HCT116 (cell line): Measurements from ENCODE around the gene IL1F10. TPM values are rescaled to one million over a fixed set of nuclear protein-coding genes. Genes with fewer than 3 reads are reported as not detected.

ENCODE experiments used
- ATAC-seq: fragments of 200-7000 bp; cut with Tn5 transposase; 2 replicates; pipeline ENCODE4 v1.9.1; 2020; ENCODE audit warnings: mild to moderate bottlenecking, moderate library complexity
- BruUV-seq: library from RNA; stranded (reverse); fragments of 400-500 nt; replicated peaks from 2 replicates; lab custom pipeline; 2021; lab: Mats Ljungman, UMichigan
- CTCF ChIA-PET: fragments of 300-600 bp; sonication (Branson Sonifier 250); formaldehyde crosslinking; loops from one replicate; lab custom pipeline; 2021; ENCODE audit warnings: antibody characterized with exemption; lab: Charles Lee
- POLR2A ChIA-PET: fragments of 300-600, 350-600 bp; sonication (Branson Sonifier 250); formaldehyde crosslinking; loops from one replicate; lab custom pipeline; 2021; ENCODE audit warnings: antibody characterized with exemption; lab: Charles Lee
- RAD21 ChIA-PET, 2 experiments: fragments of 300-600 bp; sonication (Branson Sonifier 250); formaldehyde crosslinking; loops; one replicate each; lab custom pipeline; 2023; ENCODE audit warnings: low total read pairs in 2 of 2; ENCODE audit not compliant: uncharacterized antibody in 2 of 2, unreplicated experiment in 2 of 2, low non-redundant PET in 1 of 2; lab: Charles Lee
- DNase-seq: peaks from one replicate; pipeline ENCODE4 v3.0.0-alpha.2; 2010; ENCODE audit warnings: low read depth, low spot score
- H2AFZ ChIP-seq: fragments of 200-600 bp; shearing (Covaris generic), sonication (generic); 2 replicates; pipeline ENCODE4 v1.6.1; 2017; ENCODE audit warnings: low read depth, mixed run types, mixed read lengths, antibody characterized with exemption, low read length; ENCODE audit not compliant: poor library complexity, severe bottlenecking
- H3K27ac ChIP-seq: 2 replicates; pipeline ENCODE4 v1.5.1; 2012; ENCODE audit warnings: low read depth, low read length
- H3K27me3 ChIP-seq: fragments of 200-600 bp; sonication (generic); 2 replicates; pipeline ENCODE4 v1.6.1; 2016; ENCODE audit warnings: mixed run types, low read length, mixed read lengths; ENCODE audit not compliant: insufficient read depth
- H3K36me3 ChIP-seq, 2 experiments: fragments of 200-500 bp in 1 of 2; fragments of 200-600 bp in 1 of 2; sonication (Bioruptor generic) in 1 of 2; sonication (generic) in 1 of 2; 2 replicates each; pipeline versions ENCODE4 v1.5.1 to v1.6.1; 2014 to 2016; ENCODE audit warnings: low read length in 2 of 2, inconsistent platforms in 1 of 2, mixed read lengths in 1 of 2, mixed run types in 1 of 2; ENCODE audit not compliant: insufficient read depth in 2 of 2, control insufficient read depth in 1 of 2
- H3K4me1 ChIP-seq, 2 experiments: fragments of 200-600 bp in 1 of 2; sonication (generic) in 1 of 2; 2 replicates each; pipeline versions ENCODE4 v1.5.1 to v1.6.1; 2012 to 2017; ENCODE audit warnings: low read length in 2 of 2, inconsistent platforms in 1 of 2, mild to moderate bottlenecking in 1 of 2, mixed read lengths in 1 of 2, mixed run types in 1 of 2, moderate library complexity in 1 of 2; ENCODE audit not compliant: insufficient read depth in 2 of 2, control insufficient read depth in 1 of 2
- H3K4me2 ChIP-seq: fragments of 200-600 bp; sonication (generic); 2 replicates; pipeline ENCODE4 v1.6.1; 2017; ENCODE audit warnings: mixed run types, low read length, mixed read lengths
- H3K4me3 ChIP-seq, 2 experiments: fragments of 200-600 bp in 1 of 2; sonication (generic) in 1 of 2; replicated peaks in 1 of 2; 2 replicates each; pipeline ENCODE4 v1.5.1; 2011 to 2016; ENCODE audit warnings: low read length in 2 of 2, control low read depth in 1 of 2, low read depth in 1 of 2, mild to moderate bottlenecking in 1 of 2, mixed read lengths in 1 of 2, mixed run types in 1 of 2
- H3K79me2 ChIP-seq: fragments of 200-600 bp; sonication (generic); 2 replicates; pipeline ENCODE4 v1.6.1; 2017; ENCODE audit warnings: mild to moderate bottlenecking, mixed run types, low read length, moderate library complexity, mixed read lengths; ENCODE audit not compliant: insufficient read depth
- H3K9ac ChIP-seq: fragments of 200-600 bp; sonication (generic); 2 replicates; pipeline ENCODE4 v1.6.1; 2016; ENCODE audit warnings: low read length, mixed read lengths
- H3K9me2 ChIP-seq: fragments of 200-600 bp; sonication (generic), shearing (Covaris generic); 2 replicates; pipeline ENCODE4 v1.6.1; 2017; ENCODE audit warnings: mixed run types, mild to moderate bottlenecking, moderate library complexity; ENCODE audit not compliant: insufficient read depth
- H3K9me3 ChIP-seq, 2 experiments: fragments of 200-500 bp in 1 of 2; fragments of 200-600 bp in 1 of 2; sonication (Bioruptor generic) in 1 of 2; sonication (generic) in 1 of 2; 2 replicates each; pipeline ENCODE4 v1.6.1; 2014 to 2017; ENCODE audit warnings: low read length in 2 of 2, mixed read lengths in 2 of 2, inconsistent platforms in 1 of 2, low read depth in 1 of 2, mild to moderate bottlenecking in 1 of 2, mixed run types in 1 of 2, moderate library complexity in 1 of 2; ENCODE audit not compliant: control insufficient read depth in 1 of 2, insufficient read depth in 1 of 2
- H4K20me1 ChIP-seq: fragments of 200-600 bp; sonication (generic), shearing (Covaris generic); 2 replicates; pipeline ENCODE4 v1.6.1; 2017; ENCODE audit warnings: mixed run types, mild to moderate bottlenecking, moderate library complexity; ENCODE audit not compliant: insufficient read depth
- EZH2phosphoT487 ChIP-seq: fragments of 200-600 bp; IDR thresholded peaks from 2 replicates; pipeline ENCODE4 v1.6.1; 2018; ENCODE audit warnings: antibody characterized with exemption, borderline replicate concordance
- FOSL1 ChIP-seq: IDR thresholded peaks from 2 replicates; pipeline ENCODE4 v1.6.1; 2012; ENCODE audit warnings: low read depth
- POLR2A ChIP-seq: IDR thresholded peaks from 2 replicates; pipeline ENCODE4 v1.7.0; 2011; ENCODE audit warnings: borderline replicate concordance; ENCODE audit not compliant: insufficient read depth, insufficient read length; ENCODE audit errors: extremely low read depth
- SIN3A ChIP-seq: IDR thresholded peaks from 2 replicates; pipeline ENCODE4 v1.6.1; 2012; ENCODE audit warnings: low read depth
- TCF7L2 ChIP-seq: IDR thresholded peaks from 2 replicates; pipeline ENCODE4 v1.7.0; 2011; ENCODE audit warnings: borderline replicate concordance, inconsistent platforms; ENCODE audit not compliant: insufficient read depth, insufficient read length; ENCODE audit errors: extremely low read depth
- ZFX ChIP-seq: fragments of 450-650 bp; IDR thresholded peaks from 2 replicates; pipeline ENCODE4 v1.6.1; 2017
- ZNF274 ChIP-seq: fragments of 200-500 bp; sonication (Bioruptor generic); IDR thresholded peaks from 2 replicates; pipeline ENCODE4 v1.6.1; 2014; ENCODE audit warnings: mild to moderate bottlenecking, low read depth, low read length, inconsistent platforms
- intact Hi-C: fragments of 100-400 bp; cut with micrococcal nuclease; formaldehyde crosslinking; loops from 2 replicates; pipeline ENCODE4 v1.10.0; 2022
- total RNA-seq: library from RNA; stranded (reverse); gene quantifications from one replicate; pipeline ENCODE4 v1.2.1, GENCODE V29; 2021; ENCODE audit not compliant: unreplicated experiment
- TF ChIP-seq, protein P1 (sequence below): IDR thresholded peaks from 2 replicates; pipeline ENCODE4 v1.6.1; 2012; ENCODE audit warnings: low read depth
- TF ChIP-seq, protein P2 (sequence below): IDR thresholded peaks from 2 replicates; pipeline ENCODE4 v1.6.1; 2012

The IL1F10 gene
- total RNA-seq, 1 experiment from 2014 or later: not detected

DNA sequence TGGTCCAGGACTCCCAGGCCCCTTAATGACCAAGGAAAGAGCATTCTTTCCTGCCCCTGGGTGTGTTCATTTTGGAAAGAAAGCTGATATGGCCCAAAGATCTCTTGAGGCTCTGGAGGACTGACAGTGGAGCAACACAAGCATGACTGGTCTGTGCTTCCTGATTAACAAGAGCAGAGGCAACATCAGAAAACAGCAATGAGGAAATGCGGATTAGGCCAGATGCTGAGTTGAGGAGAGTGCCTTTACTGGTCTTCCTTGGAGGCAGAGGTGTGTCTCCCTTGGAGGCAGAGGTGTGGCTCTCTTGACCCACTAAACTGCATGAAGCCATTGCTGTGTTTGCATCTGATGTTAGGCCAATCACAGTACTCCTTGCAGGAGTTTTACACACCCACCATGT, 35.0 kb upstream of the IL1F10 start:
- no TSS peak for BruUV-seq
- POLR2A ChIA-PET: no interaction called here
- CTCF ChIA-PET: no interaction called here

More for the DNA sequence above, 35.0 kb upstream of the IL1F10 start:
- ATAC-seq: no peak
- no peaks in the 10 kb centered on the region for H3K4me1 ChIP-seq
- H3K4me2 ChIP-seq: no peak overlapping the region
- intact Hi-C loops: no loop called here
- no peaks in the 10 kb centered on the region for H3K9me2 ChIP-seq
- H3K27ac ChIP-seq: no peak overlapping the region
- H3K4me3 ChIP-seq: no peak overlapping the region
- H3K9ac ChIP-seq: no peak overlapping the region
- no peaks in the 10 kb centered on the region for H3K36me3 ChIP-seq
- TF ChIP-seq, protein P1, sequence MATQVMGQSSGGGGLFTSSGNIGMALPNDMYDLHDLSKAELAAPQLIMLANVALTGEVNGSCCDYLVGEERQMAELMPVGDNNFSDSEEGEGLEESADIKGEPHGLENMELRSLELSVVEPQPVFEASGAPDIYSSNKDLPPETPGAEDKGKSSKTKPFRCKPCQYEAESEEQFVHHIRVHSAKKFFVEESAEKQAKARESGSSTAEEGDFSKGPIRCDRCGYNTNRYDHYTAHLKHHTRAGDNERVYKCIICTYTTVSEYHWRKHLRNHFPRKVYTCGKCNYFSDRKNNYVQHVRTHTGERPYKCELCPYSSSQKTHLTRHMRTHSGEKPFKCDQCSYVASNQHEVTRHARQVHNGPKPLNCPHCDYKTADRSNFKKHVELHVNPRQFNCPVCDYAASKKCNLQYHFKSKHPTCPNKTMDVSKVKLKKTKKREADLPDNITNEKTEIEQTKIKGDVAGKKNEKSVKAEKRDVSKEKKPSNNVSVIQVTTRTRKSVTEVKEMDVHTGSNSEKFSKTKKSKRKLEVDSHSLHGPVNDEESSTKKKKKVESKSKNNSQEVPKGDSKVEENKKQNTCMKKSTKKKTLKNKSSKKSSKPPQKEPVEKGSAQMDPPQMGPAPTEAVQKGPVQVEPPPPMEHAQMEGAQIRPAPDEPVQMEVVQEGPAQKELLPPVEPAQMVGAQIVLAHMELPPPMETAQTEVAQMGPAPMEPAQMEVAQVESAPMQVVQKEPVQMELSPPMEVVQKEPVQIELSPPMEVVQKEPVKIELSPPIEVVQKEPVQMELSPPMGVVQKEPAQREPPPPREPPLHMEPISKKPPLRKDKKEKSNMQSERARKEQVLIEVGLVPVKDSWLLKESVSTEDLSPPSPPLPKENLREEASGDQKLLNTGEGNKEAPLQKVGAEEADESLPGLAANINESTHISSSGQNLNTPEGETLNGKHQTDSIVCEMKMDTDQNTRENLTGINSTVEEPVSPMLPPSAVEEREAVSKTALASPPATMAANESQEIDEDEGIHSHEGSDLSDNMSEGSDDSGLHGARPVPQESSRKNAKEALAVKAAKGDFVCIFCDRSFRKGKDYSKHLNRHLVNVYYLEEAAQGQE: no peak
- TF ChIP-seq TCF7L2 (no peak), ZNF274 (no peak), FOSL1 (no peak), SIN3A (no peak), POLR2A (no peak), EZH2phosphoT487 (no peak), ZFX (no peak)
- TF ChIP-seq, protein P2, sequence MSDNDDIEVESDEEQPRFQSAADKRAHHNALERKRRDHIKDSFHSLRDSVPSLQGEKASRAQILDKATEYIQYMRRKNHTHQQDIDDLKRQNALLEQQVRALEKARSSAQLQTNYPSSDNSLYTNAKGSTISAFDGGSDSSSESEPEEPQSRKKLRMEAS: no peak
- peaks cover 55% of the 10 kb centered on the region for H3K27me3 ChIP-seq
- H4K20me1 ChIP-seq: no peaks in the 10 kb centered on the region; the same call in 1 of the 2 replicates
- H3K79me2 ChIP-seq: no peaks in the 10 kb centered on the region
- RAD21 ChIA-PET: no interaction called here
- H2AFZ ChIP-seq: no peak overlapping the region
- H3K9me3 ChIP-seq: no peaks in the 10 kb centered on the region
- DNase-seq: no peak
